Measurements from ENCODE around the gene FOXA2. TPM values are rescaled to one million over a fixed set of nuclear protein-coding genes. Genes with fewer than 3 reads are reported as not detected.

The FOXA2 gene
- total and polyA plus RNA-seq, 9 of the 15 experiments (the other 6 are each of a cell fraction or from before 2014, with no cell fraction given) = 0.10 to 1.0 (median 0.25) TPM

DNA sequence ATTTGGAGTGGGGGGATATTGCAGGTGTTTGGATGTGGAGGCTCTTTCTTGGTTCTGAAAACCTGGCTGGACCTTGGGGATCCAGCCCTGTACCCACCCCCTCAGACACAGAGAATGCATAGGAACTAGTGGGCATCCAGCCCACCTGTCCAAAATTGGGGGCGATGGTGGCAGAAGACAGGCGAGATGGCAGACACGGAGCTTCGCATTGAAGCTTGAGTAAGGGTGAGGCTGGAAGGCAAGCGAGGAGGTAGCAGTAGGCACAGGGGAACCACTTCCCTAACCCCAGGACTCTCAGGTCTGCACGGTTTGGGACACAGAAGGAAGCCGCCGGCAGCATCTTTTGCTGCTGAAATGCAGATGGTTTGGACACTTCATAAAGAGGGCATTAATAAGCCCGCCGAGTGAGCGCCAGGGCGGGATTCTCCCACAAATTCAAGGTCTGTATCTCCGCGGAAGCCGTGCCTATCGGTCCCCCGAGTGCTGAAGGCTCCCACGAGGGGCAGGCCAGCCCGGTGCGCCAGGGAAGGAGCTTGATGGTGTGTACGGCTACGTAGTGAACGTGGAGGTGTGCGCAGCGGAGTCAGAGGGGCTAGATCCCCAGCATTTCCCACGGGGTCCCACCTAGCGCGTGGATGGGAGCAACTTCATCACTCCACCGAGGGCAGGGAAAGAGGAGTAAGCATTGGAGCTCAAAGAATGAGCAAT lies 1.6 kb upstream of the FOXA2 start:
- peaks cover 0 to 30% of the 10 kb centered on the region in 2 experiments; a peak in 2 of 5 replicates for H3K4me1 ChIP-seq (replicated peaks in 1 of 2; ENCODE audit: control insufficient read depth in 2 of 2, insufficient read depth in 2 of 2, low read length in 2 of 2)
- FAIRE-seq (no peak), DNase-seq (ENCODE audit: extremely low read depth in 1 of 4, low spot score in 3 of 4) (no peak), ATAC-seq (no peak)
- BruUV-seq (replicated peaks) = no TSS peak
- ChIA-PET CTCF (ENCODE audit: low intra/inter-chr PET ratio) (interaction anchor here (0.5 to 3.6 kb wide), 3 partner anchors 70 to 247 kb away, joined by 3 to 20 read pairs (median 14); no protein-coding TSS in a partner anchor), POLR2A (interaction anchor here (0.7 to 1.3 kb wide), 3 partner anchors 15 to 1091 kb away, joined by 3 read pairs; no protein-coding TSS in a partner anchor)
- no peak overlapping the region for H3K9ac ChIP-seq (ENCODE audit: insufficient read depth in 1 of 2, low read depth in 2 of 2, low read length in 2 of 2)
- no peaks in the 10 kb centered on the region for H3K9me3 ChIP-seq (replicated peaks; ENCODE audit: control insufficient read depth, insufficient read depth, low read depth, low read length)
- H3K27ac ChIP-seq (ENCODE audit: extremely low read depth, low read depth, low read length) = no peak overlapping the region
- no peaks in the 10 kb centered on the region; the same call in 2 of the 3 replicates for H3K79me2 ChIP-seq (ENCODE audit: control insufficient read depth, insufficient read depth, low read length)
- in situ Hi-C loops (cut with MboI) (loop anchor here (5.0 kb wide), 1 partner anchor 249 kb away; no protein-coding TSS in a partner anchor), intact Hi-C loops (cut with micrococcal nuclease) (loop anchor here (1.0 to 10.0 kb wide), 6 partner anchors 61 to 247 kb away; no protein-coding TSS in a partner anchor)
- TF ChIP-seq KDM4B (IDR thresholded peaks at IDR 0.05; ENCODE audit: borderline replicate concordance in 2 of 2, low read depth in 1 of 2) (no peak), NR1H2 (CRISPR knock-in tag; IDR thresholded peaks at IDR 0.05) (no peak), ERF (CRISPR knock-in tag; IDR thresholded peaks at IDR 0.05) (no peak), TBP (optimal IDR thresholded peaks at IDR 0.05; ENCODE audit: low read depth, low read length) (no peak), BCL6 (CRISPR knock-in tag; IDR thresholded peaks at IDR 0.05) (no peak), GATA2 (CRISPR knock-in tag; IDR thresholded peaks at IDR 0.05) (no peak), KLF16 (IDR thresholded peaks at IDR 0.05) (no peak), BRD9 (IDR thresholded peaks at IDR 0.05; ENCODE audit: low read depth, partially characterized antibody) (no peak), L3MBTL2 (IDR thresholded peaks at IDR 0.05) (no peak), ZNF764 (CRISPR knock-in tag; IDR thresholded peaks at IDR 0.05; ENCODE audit: low read depth) (no peak), TAF7 (tag; IDR thresholded peaks at IDR 0.05) (no peak), BDP1 (IDR thresholded peaks at IDR 0.05; ENCODE audit: insufficient read depth, insufficient read length) (no peak), MTA1 (IDR thresholded peaks at IDR 0.05; ENCODE audit: borderline replicate concordance) (no peak), POLR3G (IDR thresholded peaks at IDR 0.05; ENCODE audit: extremely low read depth, insufficient read length, insufficient replicate concordance) (no peak), MEF2A (IDR thresholded peaks at IDR 0.05; ENCODE audit: control insufficient read depth, low read depth, low read length) (no peak), SMARCB1 (IDR thresholded peaks at IDR 0.05; ENCODE audit: insufficient read length, low read depth) (no peak), MTA2 (IDR thresholded peaks at IDR 0.05; ENCODE audit: low read depth) (no peak), ZNF717 (CRISPR knock-in tag; IDR thresholded peaks at IDR 0.05) (no peak), POLR2A (conservative IDR thresholded peaks at IDR 0.05) (no peak)
- TF ChIP-seq, protein P1, sequence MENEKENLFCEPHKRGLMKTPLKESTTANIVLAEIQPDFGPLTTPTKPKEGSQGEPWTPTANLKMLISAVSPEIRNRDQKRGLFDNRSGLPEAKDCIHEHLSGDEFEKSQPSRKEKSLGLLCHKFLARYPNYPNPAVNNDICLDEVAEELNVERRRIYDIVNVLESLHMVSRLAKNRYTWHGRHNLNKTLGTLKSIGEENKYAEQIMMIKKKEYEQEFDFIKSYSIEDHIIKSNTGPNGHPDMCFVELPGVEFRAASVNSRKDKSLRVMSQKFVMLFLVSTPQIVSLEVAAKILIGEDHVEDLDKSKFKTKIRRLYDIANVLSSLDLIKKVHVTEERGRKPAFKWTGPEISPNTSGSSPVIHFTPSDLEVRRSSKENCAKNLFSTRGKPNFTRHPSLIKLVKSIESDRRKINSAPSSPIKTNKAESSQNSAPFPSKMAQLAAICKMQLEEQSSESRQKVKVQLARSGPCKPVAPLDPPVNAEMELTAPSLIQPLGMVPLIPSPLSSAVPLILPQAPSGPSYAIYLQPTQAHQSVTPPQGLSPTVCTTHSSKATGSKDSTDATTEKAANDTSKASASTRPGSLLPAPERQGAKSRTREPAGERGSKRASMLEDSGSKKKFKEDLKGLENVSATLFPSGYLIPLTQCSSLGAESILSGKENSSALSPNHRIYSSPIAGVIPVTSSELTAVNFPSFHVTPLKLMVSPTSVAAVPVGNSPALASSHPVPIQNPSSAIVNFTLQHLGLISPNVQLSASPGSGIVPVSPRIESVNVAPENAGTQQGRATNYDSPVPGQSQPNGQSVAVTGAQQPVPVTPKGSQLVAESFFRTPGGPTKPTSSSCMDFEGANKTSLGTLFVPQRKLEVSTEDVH (IDR thresholded peaks at IDR 0.05; ENCODE audit: low read depth, partially characterized antibody) = no peak
- WGBS (ENCODE audit: insufficient coverage, low coverage, missing lambda C conversion rate) = 54% methylated on average over 10 of the region's 29 CpGs
- H3K36me3 ChIP-seq (ENCODE audit: control insufficient read depth, insufficient read depth, low read length) = no peaks in the 10 kb centered on the region
- no peaks in the 10 kb centered on the region for H3K9me1 ChIP-seq (ENCODE audit: control insufficient read depth, insufficient read depth, low read length)
- no peak overlapping the region for H3K4me2 ChIP-seq (ENCODE audit: insufficient read depth, low read length)
- no peaks in the 10 kb centered on the region for H4K20me1 ChIP-seq (replicated peaks; ENCODE audit: control insufficient read depth, insufficient read depth, low read length)
- no peak overlapping the region for H3K4me3 ChIP-seq
- H2AFZ ChIP-seq (ENCODE audit: low read depth, low read length) = no peak overlapping the region
- no peaks in the 10 kb centered on the region; a peak in 2 of 5 replicates for H3K27me3 ChIP-seq (ENCODE audit: control insufficient read depth in 2 of 2, insufficient read depth in 2 of 2, low read length in 2 of 2)

All from K562 (cell line).